Sciatic nerve (tissue), 2 donors: ENCODE data around the gene KANK3. TPM values are rescaled to one million over a fixed set of nuclear protein-coding genes. Genes with fewer than 3 reads are reported as not detected.
A peak's percentile ranks its signal among the peaks of the same experiment; 100 is the strongest.
"Not testable (repeated sequence)": the region's sequence is repeated elsewhere in the genome, so short reads cannot be mapped to it uniquely, and the experiment has no call there.

Experiments used
- ATAC-seq: fragments of 200-7000 bp; cut with Tn5 transposase; one replicate; pipeline ENCODE4 v1.9.1; 2020; ENCODE audit warnings: mild to moderate bottlenecking, moderate library complexity
- DNase-seq: peaks from one replicate; pipeline ENCODE4 v3.0.0-alpha.2; 2020; ENCODE audit warnings: low spot score
- intact Hi-C: fragments of 100-400 bp; cut with DNase I; formaldehyde crosslinking; loops from one replicate; pipeline ENCODE4 v1.14.2; 2022
- total RNA-seq: library from RNA; stranded (reverse); fragmentation: NEBNext Ultra II Directional; extraction: Animal tissue kit (Norgen Biotek cat#: 25700); gene quantifications from one replicate; pipeline ENCODE4 v1.2.1, GENCODE V29; 2021
- donor health status: DM: no; HTN: no; CAD: no.
- donor health status: DM: no; HTN: no; CAD: no.

The KANK3 gene
- total RNA-seq, 1 donor from 2014 or later = 28.2 TPM

DNA sequence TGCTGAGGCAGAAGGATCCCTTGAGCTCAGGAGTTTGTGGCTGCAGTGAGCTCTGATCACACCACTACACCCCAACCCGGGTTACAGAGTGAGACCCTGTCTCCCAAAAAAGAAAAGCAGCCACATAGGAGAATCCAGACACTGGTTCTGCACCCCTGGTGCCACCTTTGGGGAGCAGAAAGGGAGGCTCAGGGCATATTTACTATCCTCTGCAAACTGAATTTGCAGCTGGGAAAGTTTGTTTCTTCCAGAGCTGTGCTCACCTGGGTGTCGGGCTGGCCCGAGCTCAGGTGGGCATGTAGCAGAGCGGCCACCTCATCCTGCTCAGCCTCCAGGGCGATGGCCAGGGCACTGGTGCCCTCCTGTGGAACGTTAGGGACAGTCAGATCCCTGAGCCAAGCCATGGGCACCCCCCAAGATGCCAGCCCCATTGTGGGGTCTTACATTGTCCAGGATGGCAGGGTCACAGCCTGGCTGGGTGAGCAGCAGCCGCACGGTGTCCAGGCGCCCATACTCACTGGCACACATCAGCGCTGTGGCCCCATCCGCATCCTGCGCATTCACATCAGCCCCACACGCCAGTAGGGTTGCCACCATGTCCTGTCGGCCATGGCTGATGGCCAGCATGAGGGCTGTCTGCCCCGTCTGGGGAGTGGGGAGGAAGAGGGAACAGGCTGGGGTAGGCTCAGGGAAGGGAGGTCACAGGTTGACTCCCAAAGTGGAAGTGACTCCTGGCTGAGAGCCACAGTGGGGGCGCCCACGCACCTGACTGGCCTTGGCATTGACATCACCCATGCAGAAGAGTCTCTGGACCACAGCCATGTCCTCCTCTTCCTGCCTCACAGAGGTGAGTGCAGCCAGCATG is 18.6 kb downstream of the KANK3 start:
- DNase-seq (no peak), ATAC-seq (no peak)
- intact Hi-C loops = no loop called here

GRCh38 chr19:8323781-8324185 is 19.3 kb downstream of the KANK3 start:
- ATAC-seq = no peak
- DNase-seq = no peak
- intact Hi-C loops = no loop called here

DNA sequence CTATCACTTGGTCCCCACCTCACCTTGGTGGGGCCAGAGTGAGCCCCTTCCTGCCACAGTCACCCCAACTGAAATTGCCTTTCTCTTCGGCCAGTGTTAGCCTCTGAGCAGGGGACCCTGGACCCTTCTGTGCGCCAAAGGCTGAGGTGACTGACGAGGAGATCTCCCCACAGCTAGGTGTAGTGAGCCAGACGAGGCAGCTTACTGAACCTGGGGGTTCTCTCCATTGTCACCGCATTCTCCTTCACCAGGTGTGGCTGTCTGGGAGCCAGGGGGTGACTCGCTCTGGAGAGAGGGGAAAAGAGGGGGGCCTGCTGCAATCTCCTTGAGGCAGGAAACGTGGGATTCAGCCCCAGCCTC is 20.4 kb downstream of the KANK3 start:
- intact Hi-C loops = no loop called here
- ATAC-seq (no peak), DNase-seq (no peak)

- intact Hi-C loops = no loop called here
- ATAC-seq (no peak), DNase-seq (no peak)
Observed at GRCh38 chr19:8321986-8322637, 20.9 kb downstream of the KANK3 start.

- intact Hi-C loops = no loop called here
- peak; percentile 99 for ATAC-seq
- DNase-seq = peak; percentile 99
Observed at GRCh38 chr19:8321067-8321985, 21.7 kb downstream of the KANK3 start, which contains the start of the genes NDUFA7 and RPS28. TSS of gene NDUFA7 (minus strand) at chr19:8321375. CDS start at chr19:8321358, 17 bp downstream. TSS of gene RPS28 (plus strand) at chr19:8321496. CDS start at chr19:8321531, 35 bp downstream.

GRCh38 chr19:8320564-8321066 is 22.4 kb downstream of the KANK3 start:
- no peak for DNase-seq
- ATAC-seq = peak; percentile 21
- intact Hi-C loops = no loop called here

- intact Hi-C loops = no loop called here
- ATAC-seq (no peak), DNase-seq (no peak)
Observed at GRCh38 chr19:8319807-8320520, 23.1 kb downstream of the KANK3 start.

DNA sequence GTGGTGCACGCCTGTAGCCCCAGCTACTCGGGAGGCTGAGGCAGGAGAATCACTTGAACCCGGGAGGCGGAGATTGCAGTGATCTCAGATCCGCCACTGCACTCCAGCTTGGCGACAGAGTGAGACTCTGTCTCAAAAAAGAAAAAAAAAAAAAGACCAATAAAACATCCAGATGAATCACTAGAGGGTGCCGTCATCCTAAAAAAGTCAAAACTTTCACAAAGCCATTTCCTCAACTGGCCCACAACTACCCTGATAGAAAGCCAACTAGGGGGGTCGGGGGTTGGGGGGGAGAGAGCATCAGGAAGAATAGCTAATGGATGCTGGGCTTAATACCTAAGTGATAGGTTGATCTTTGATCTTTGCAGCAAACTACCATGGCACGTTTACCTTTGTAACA is 24.2 kb downstream of the KANK3 start:
- DNase-seq, ATAC-seq, intact Hi-C loops: not testable (repeated sequence)

GRCh38 chr19:8316351-8317125 is 26.5 kb downstream of the KANK3 start:
- DNase-seq = no peak
- ATAC-seq = no peak

DNA sequence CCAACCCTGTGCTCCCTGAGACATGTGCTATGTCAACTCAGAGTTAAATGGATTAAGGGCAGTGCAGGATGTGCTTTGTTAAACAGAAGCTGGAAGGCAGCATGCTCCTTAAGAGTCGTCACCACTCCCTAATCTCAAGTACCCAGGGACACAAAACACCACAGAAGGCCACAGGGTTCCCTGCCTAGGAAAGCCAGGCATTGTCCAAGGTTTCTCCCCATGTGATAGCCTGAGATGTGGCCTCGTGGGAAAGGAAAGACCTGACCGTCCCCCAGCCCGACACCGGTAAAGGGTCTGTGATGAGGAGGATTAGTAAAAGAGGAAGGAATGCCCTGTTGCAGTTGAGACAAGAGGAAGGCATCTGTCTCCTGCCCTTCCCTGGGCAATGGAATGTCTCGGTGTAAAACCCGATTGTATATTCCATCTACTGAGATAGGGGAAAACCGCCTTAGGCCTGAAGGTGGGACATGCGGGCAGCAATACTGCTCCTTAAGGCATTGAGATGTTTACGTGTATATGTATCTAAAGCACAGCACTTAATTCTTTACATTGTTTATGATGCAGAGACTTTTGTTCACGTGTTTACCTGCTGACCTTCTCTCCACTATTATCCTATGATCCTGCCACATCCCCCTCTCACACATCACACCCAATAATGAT is 28.0 kb downstream of the KANK3 start:
- intact Hi-C loops, ATAC-seq, DNase-seq: not testable (repeated sequence)

More at GRCh38 chr19:8316351-8317125, 26.5 kb downstream of the KANK3 start:
- intact Hi-C loops = no loop called here

- intact Hi-C loops = no loop called here
- DNase-seq = peak; percentile 60
- no peak for ATAC-seq
Observed at GRCh38 chr19:8311461-8312260, 31.4 kb downstream of the KANK3 start.

DNA sequence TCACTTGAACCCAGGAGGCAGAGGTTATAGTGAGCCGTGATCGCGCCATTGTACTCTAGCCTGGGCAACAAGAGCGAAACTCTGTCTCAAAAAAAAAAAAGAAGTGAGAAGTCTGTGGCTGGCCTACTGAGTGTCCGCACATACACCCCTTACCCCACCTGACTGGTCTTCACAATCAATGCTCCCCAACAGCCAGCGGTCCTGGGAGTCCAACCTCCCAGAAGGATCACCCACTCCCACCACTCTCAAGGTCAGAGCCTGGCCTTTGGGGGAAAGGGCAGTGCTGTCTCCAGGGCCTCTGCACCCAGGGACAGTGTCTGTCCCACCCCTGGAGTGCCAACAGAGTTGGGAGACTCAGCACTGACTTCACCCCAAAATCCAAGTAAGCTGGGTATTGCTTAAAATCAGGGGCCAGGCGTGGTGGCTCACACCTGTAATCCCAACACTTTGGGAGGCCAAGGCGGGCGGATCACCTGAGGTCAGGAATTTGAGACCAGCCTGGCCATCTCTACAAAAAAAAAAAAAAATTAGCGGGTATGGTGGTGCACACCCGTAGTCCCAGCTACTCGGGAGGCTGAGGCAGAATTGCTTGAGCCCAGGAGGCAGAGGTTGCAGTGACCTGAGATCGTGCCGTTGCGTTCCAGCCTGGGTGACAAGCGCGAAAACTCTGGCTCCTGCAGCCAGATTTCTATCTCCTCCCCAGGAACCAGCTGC is 32.6 kb downstream of the KANK3 start:
- ATAC-seq (no peak), DNase-seq (peak; percentile 31)
- intact Hi-C loops = no loop called here

GRCh38 chr19:8308891-8309291 is 34.2 kb downstream of the KANK3 start:
- peak; percentile 44 for DNase-seq
- ATAC-seq = no peak
- intact Hi-C loops = no loop called here

GRCh38 chr19:8307965-8308866 is 34.8 kb downstream of the KANK3 start, which contains the start of gene CD320:
TSS of gene CD320 (minus strand) at chr19:8308358. CDS start at chr19:8308290, 68 bp downstream.
- intact Hi-C loops = no loop called here
- ATAC-seq (peak; percentile 95), DNase-seq (peak; percentile 93)
